Heart left ventricle (tissue), 13 donors: Measurements from ENCODE around the gene ISOC2.

Experiments used
- CTCF ChIP-seq, 12 donors: fragments of 200-600 bp; sonication (generic) in 4 of 12; IDR thresholded peaks; one replicate each; pipeline versions ENCODE4 v1.5.0 to v1.8.0; 2018 to 2022; ENCODE audit warnings: antibody characterized with exemption in 12 of 12, mild to moderate bottlenecking in 5 of 12
- POLR2A ChIP-seq, 2 donors: fragments of 450-650 bp; IDR thresholded peaks; one replicate each; pipeline ENCODE4 v1.6.1; 2017; ENCODE audit warnings: antibody characterized with exemption in 2 of 2, mild to moderate bottlenecking in 2 of 2, moderate library complexity in 2 of 2
- donor health status: ischemic (EF 13 %, LVEDD 7.1; RV severe dilation, severe dysfunction).
- donor health status: DM: no; HTN: yes; CAD: no.
- donor health status: DM: no; HTN: no; CAD: no.
- donor health status: ischemic (EF 25% LVEDD 6.9; RV normal size, moderate dysfunction).
- donor health status: ischemic (EF 25% LVEDD 5.7; RV mildly dilated, moderate dysfunction).
- donor health status: ischemic (EF 35%, LVEDD 5.7; RV mildly dilated, moderate dysfunction).
- donor health status: nonischemic (EF 11% LVEDD 7.7; RV severe dilation, severe dysfunction).
- donor health status: DM: yes; HTN: yes; CAD: no.
- donor health status: PGD.
- donor health status: ischemic (EF 29% LVEDD 5.4; RV normal size, mild dysfunction).
- donor health status: nonischemic (EF 23%, LVEDD 6.1; RV moderate dilation, normal function).

- TF ChIP-seq CTCF (IDR thresholded peaks at IDR 0.05) (no peak), POLR2A (IDR thresholded peaks at IDR 0.05) (no peak)
Observed at GRCh38 chr19:55419103-55419502, 42.3 kb downstream of the ISOC2 start.
